ENCODE results near the gene EMSY. TPM values are rescaled to one million over a fixed set of nuclear protein-coding genes. Genes with fewer than 3 reads are reported as not detected.

The EMSY gene
- total RNA-seq, 1 donor from 2014 or later = 47.5 TPM

DNA sequence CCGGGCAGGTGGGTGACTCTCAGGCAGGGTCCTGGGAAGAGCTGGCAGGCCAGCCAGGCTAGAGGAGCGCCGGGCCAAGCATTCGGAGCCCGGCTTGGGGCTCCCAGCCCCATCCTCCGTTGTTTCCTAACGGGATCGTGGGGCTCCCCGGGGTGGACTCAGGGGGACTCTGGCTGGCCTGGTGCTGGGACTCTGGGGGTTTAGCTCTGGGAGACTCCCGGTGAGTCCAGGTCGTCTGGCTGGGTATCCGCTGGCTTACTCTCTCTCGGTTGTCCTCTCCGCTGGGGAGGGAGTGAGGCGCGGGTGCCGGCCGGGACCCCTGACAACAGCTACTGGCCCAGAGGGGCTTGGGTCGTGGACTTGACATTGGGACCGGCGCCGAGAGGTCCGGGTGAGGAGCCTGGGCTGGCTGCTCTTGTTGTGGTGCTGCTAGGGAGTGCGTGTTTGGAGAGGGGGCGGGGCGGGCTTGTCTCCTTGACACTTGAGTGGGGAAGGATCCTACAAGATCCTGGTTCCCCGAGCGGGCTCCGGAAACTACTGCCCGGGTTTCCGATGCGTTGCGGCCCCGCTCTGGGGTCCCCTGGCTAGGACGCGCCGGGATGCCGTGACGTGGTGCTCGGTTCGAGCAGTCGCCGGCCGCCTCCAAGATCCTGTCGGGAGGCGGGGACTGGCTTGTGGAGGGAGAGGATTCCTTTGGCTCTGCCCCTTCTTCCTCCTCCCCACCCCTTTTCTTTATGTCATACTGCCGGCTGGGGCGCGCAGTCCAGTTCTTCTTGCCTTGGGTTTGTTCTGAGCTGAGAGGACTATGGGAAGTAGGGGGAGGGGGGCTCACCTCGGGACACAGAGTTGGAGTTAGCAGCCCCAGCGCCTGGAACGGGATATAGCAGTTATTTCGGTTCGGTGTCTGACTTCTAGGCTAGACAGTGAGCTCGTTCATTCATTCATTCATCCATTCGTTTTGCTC is 585 bp downstream of the EMSY start:
- DNase-seq (ENCODE audit: low spot score in 2 of 2, unreplicated experiment in 2 of 2) = peak; percentile 65 to 77
- Mint-ChIP-seq H3K27ac (peak overlapping the region; percentile 100), H3K4me3 (peak overlapping the region; percentile 94), H3K9me3 (no peaks in the 10 kb centered on the region), H3K4me1 (peaks cover 30% of the 10 kb centered on the region), H3K36me3 (peaks cover 9% of the 10 kb centered on the region), H3K27me3 (ENCODE audit: low read depth) (no peaks in the 10 kb centered on the region)
- TF ChIP-seq, protein P1, sequence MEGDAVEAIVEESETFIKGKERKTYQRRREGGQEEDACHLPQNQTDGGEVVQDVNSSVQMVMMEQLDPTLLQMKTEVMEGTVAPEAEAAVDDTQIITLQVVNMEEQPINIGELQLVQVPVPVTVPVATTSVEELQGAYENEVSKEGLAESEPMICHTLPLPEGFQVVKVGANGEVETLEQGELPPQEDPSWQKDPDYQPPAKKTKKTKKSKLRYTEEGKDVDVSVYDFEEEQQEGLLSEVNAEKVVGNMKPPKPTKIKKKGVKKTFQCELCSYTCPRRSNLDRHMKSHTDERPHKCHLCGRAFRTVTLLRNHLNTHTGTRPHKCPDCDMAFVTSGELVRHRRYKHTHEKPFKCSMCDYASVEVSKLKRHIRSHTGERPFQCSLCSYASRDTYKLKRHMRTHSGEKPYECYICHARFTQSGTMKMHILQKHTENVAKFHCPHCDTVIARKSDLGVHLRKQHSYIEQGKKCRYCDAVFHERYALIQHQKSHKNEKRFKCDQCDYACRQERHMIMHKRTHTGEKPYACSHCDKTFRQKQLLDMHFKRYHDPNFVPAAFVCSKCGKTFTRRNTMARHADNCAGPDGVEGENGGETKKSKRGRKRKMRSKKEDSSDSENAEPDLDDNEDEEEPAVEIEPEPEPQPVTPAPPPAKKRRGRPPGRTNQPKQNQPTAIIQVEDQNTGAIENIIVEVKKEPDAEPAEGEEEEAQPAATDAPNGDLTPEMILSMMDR (IDR thresholded peaks at IDR 0.05; ENCODE audit: unreplicated experiment) = no peak

DNA sequence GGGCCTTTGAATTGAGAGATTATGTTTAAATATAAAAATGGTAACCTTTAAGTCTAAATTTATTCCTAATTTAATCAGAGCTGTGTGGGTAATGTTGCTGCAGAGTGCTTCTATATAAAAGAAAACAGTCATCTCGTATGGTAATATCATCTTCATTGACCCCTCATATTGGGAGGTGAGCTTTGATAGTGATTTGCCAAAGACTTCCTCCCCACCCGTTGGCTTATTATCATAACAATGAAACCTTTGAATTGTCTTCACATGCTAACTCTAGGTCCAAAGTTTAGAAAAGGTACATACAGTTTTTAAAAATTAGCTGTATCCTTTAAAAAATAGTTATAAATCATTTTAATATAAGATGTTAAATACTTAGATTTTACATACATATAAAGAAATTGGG is 3.7 kb downstream of the EMSY start:
- H3K9me3 Mint-ChIP-seq = no peaks in the 10 kb centered on the region
- H3K27ac Mint-ChIP-seq = no peak overlapping the region
- H3K27me3 Mint-ChIP-seq (ENCODE audit: low read depth) = no peaks in the 10 kb centered on the region
- H3K36me3 Mint-ChIP-seq = peaks cover 18% of the 10 kb centered on the region
- H3K4me3 Mint-ChIP-seq = no peak overlapping the region
- DNase-seq (ENCODE audit: low spot score in 2 of 2, unreplicated experiment in 2 of 2) = no peak
- TF ChIP-seq, protein P1 (IDR thresholded peaks at IDR 0.05; ENCODE audit: unreplicated experiment) = no peak
- peaks cover 24% of the 10 kb centered on the region for H3K4me1 Mint-ChIP-seq

DNA sequence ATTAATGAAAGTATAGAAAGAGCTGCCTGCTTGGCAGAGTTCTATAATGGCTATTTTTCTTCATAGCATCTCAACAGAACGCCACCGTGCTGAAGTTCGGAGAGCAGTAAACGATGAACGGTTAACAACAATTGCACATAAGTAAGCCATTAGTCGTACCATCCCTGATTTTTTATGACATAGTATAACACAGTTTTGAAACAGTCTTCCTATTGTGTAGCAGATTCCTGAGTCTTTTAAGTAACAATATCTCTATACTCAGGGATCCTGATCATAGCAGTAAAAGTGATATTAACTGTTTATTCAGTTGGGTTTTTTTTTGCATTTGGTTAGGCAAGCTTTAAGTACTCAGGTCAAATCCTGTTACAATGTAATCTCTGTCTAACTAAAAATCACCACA is 8.4 kb downstream of the EMSY start:
- Mint-ChIP-seq H3K36me3 (peaks cover 14% of the 10 kb centered on the region), H3K4me1 (peaks cover 40% of the 10 kb centered on the region), H3K27me3 (ENCODE audit: low read depth) (no peaks in the 10 kb centered on the region), H3K27ac (peak overlapping the region; percentile 92), H3K9me3 (no peaks in the 10 kb centered on the region), H3K4me3 (no peak overlapping the region)
- no peak for DNase-seq (ENCODE audit: low spot score in 2 of 2, unreplicated experiment in 2 of 2)
- TF ChIP-seq, protein P1 (IDR thresholded peaks at IDR 0.05; ENCODE audit: unreplicated experiment) = no peak

DNA sequence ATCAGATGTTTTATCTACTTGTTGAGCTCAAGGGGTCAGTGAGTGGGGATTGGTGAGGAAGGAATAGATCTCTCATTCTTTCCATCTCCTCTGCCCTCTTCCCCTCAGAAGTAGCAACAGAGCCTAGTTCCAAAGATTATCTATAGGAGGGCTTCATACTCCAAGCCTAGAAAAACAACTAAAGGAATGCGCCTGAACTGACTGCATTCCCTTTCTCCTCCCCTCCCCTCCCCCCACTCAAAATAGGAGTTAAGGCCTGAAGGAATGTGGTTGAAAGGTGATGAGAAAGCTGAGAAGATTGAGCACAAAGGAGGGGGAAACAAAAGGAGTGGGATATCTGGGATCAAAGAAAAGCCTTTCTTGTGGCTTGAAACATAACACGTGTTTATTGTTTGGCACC is 10.5 kb downstream of the EMSY start:
- TF ChIP-seq, protein P1 (IDR thresholded peaks at IDR 0.05; ENCODE audit: unreplicated experiment) = no peak
- no peak overlapping the region for H3K4me3 Mint-ChIP-seq
- no peaks in the 10 kb centered on the region for H3K27me3 Mint-ChIP-seq (ENCODE audit: low read depth)
- H3K9me3 Mint-ChIP-seq = no peaks in the 10 kb centered on the region
- H3K36me3 Mint-ChIP-seq = peaks cover 17% of the 10 kb centered on the region
- DNase-seq (ENCODE audit: low spot score in 2 of 2, unreplicated experiment in 2 of 2) = no peak
- H3K27ac Mint-ChIP-seq = peak overlapping the region; percentile 97
- peaks cover 43% of the 10 kb centered on the region for H3K4me1 Mint-ChIP-seq

DNA sequence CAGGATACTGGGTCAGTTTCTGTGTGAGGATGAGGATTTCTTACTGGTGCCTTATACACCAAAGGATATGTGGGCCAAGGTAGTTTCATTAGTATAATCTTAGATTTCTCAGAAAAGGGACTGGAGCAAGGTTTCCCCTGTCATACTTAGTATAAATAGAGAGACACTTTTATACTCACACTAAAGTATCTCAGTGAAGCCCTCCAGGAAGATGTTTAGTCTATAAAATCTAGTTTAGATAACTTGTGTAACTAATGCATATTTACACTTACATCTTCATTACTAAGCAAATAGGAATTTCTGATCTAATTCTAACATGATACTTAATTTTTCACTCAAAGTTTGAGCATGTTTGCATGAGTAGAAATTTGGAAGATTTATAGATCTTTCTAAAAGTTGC is 11.1 kb downstream of the EMSY start:
- TF ChIP-seq, protein P1 (IDR thresholded peaks at IDR 0.05; ENCODE audit: unreplicated experiment) = no peak

More for the DNA sequence above, 11.1 kb downstream of the EMSY start:
- peaks cover 43% of the 10 kb centered on the region for H3K4me1 Mint-ChIP-seq
- no peak overlapping the region for H3K4me3 Mint-ChIP-seq
- DNase-seq (ENCODE audit: low spot score in 2 of 2, unreplicated experiment in 2 of 2) = no peak
- no peaks in the 10 kb centered on the region for H3K27me3 Mint-ChIP-seq (ENCODE audit: low read depth)
- H3K9me3 Mint-ChIP-seq = no peaks in the 10 kb centered on the region
- H3K36me3 Mint-ChIP-seq = peaks cover 17% of the 10 kb centered on the region
- peak overlapping the region; percentile 97 for H3K27ac Mint-ChIP-seq
